SK-N-SH treated with all-trans-retinoic acid at 6 μM for 48 hours (cell line): Measurements from ENCODE around the gene TRIM31.

ENCODE experiments used
- ARNTL ChIP-seq: fragments of 450-650 bp; formaldehyde crosslinking; IDR thresholded peaks from 2 replicates; pipeline ENCODE4 v1.5.0; 2020; ENCODE audit warnings: low read depth, mild to moderate bottlenecking, moderate library complexity, borderline replicate concordance
- BACH2 ChIP-seq: fragments of 250-450 bp; sonication (Bioruptor Pico); IDR thresholded peaks from 2 replicates; pipeline ENCODE4 v1.9.0; 2021; ENCODE audit warnings: mild to moderate bottlenecking, borderline replicate concordance
- ESRRG ChIP-seq: fragments of 250-450 bp; sonication (Bioruptor Pico); IDR thresholded peaks from 2 replicates; pipeline ENCODE4 v1.6.1; 2021; ENCODE audit warnings: mild to moderate bottlenecking
- GLIS3 ChIP-seq: fragments of 250-450 bp; sonication (Bioruptor Pico); IDR thresholded peaks from 2 replicates; pipeline ENCODE4 v1.5.0; 2020; ENCODE audit warnings: mild to moderate bottlenecking, moderate library complexity
- ISL1 ChIP-seq: fragments of 250-450 bp; sonication (Bioruptor Pico); IDR thresholded peaks from 2 replicates; pipeline ENCODE4 v2.1.2; 2022; ENCODE audit warnings: mild to moderate bottlenecking, moderate library complexity
- PATZ1 ChIP-seq: fragments of 250-450 bp; sonication (Bioruptor Pico); IDR thresholded peaks from 2 replicates; pipeline ENCODE4 v1.8.0; 2020; ENCODE audit warnings: mild to moderate bottlenecking, moderate library complexity, borderline replicate concordance
- PPARA ChIP-seq: fragments of 250-450 bp; sonication (Bioruptor Pico); IDR thresholded peaks from 2 replicates; pipeline ENCODE4 v1.5.0; 2020; ENCODE audit warnings: mild to moderate bottlenecking, borderline replicate concordance
- SNAI2 ChIP-seq: fragments of 250-450 bp; sonication (Bioruptor Pico); IDR thresholded peaks from 2 replicates; pipeline ENCODE4 v1.5.0; 2020; ENCODE audit warnings: mild to moderate bottlenecking, moderate library complexity
- TCF4 ChIP-seq: fragments of 250-450 bp; sonication (Bioruptor Pico); IDR thresholded peaks from 2 replicates; pipeline ENCODE4 v1.8.0; 2021; ENCODE audit warnings: mild to moderate bottlenecking, moderate library complexity, borderline replicate concordance
- ZC3H10 ChIP-seq: fragments of 250-450 bp; sonication (Bioruptor Pico); IDR thresholded peaks from 2 replicates; pipeline ENCODE4 v1.5.1; 2021; ENCODE audit warnings: mild to moderate bottlenecking, moderate library complexity
- ZFP3 ChIP-seq: fragments of 250-450 bp; sonication (Bioruptor Pico); IDR thresholded peaks from 2 replicates; pipeline ENCODE4 v1.5.0; 2020; ENCODE audit warnings: mild to moderate bottlenecking, moderate library complexity
- ZFP30 ChIP-seq: fragments of 450-650 bp; formaldehyde crosslinking; IDR thresholded peaks from 2 replicates; pipeline ENCODE4 v1.5.0; 2022; ENCODE audit warnings: mild to moderate bottlenecking, moderate library complexity
- ZNF8 ChIP-seq: fragments of 450-650 bp; formaldehyde crosslinking; IDR thresholded peaks from 2 replicates; pipeline ENCODE4 v1.5.0; 2020; ENCODE audit warnings: mild to moderate bottlenecking, moderate library complexity

GRCh38 chr6:30074331-30075093, 38.4 kb downstream of the TRIM31 start:
- TF ChIP-seq ARNTL (CRISPR knock-in tag) (no peak), ESRRG (CRISPR knock-in tag) (no peak), ISL1 (CRISPR knock-in tag) (no peak), ZC3H10 (CRISPR knock-in tag) (no peak), ZFP30 (no peak), ZFP3 (CRISPR knock-in tag) (no peak), GLIS3 (CRISPR knock-in tag) (no peak), PPARA (no peak), PATZ1 (CRISPR knock-in tag) (no peak), SNAI2 (CRISPR knock-in tag) (no peak), BACH2 (CRISPR knock-in tag) (no peak), ZNF8 (CRISPR knock-in tag) (no peak), TCF4 (no peak)
